CD4-positive, alpha-beta T cell (primary cell): Measurements from ENCODE around the gene SOWAHD. TPM values are rescaled to one million over a fixed set of nuclear protein-coding genes. Genes with fewer than 3 reads are reported as not detected.

Experiments
- ATAC-seq: fragments of 200-7000 bp; cut with Tn5 transposase; one replicate; pipeline ENCODE4 v1.10.0; 2022; ENCODE audit warnings: mild to moderate bottlenecking; ENCODE audit not compliant: poor library complexity
- CTCF ChIA-PET: fragments of 350-600 bp; sonication (Branson Sonifier 250); formaldehyde crosslinking; loops from one replicate; lab custom pipeline; 2021; ENCODE audit warnings: antibody characterized with exemption, inconsistent platforms; lab: Charles Lee
- POLR2A ChIA-PET: fragments of 350-600 bp; sonication (Branson Sonifier 250); formaldehyde crosslinking; loops from one replicate; lab custom pipeline; 2021; ENCODE audit warnings: antibody characterized with exemption, inconsistent platforms; lab: Charles Lee
- DNase-seq, 14 experiments: peaks; one replicate each; pipeline ENCODE4 v3.0.0-alpha.2; 2013 to 2020; ENCODE audit warnings: mixed read lengths in 2 of 14
- H3K27ac ChIP-seq, 2 donors: one replicate each; pipeline versions ENCODE4 v1.5.1 to v1.7.0; 2013; ENCODE audit warnings: low read length in 2 of 2, low read depth in 1 of 2, mild to moderate bottlenecking in 1 of 2
- H3K27me3 ChIP-seq, 2 experiments: 1 replicate in 1 of 2; 2 replicates in 1 of 2; pipeline versions ENCODE4 v1.6.1 to v1.7.0; 2013; ENCODE audit warnings: low read length in 2 of 2, control low read depth in 1 of 2, mild to moderate bottlenecking in 1 of 2, moderate library complexity in 1 of 2; ENCODE audit not compliant: insufficient read depth in 2 of 2, control insufficient read depth in 1 of 2
- H3K36me3 ChIP-seq: one replicate; pipeline ENCODE4 v1.6.1; 2013; ENCODE audit warnings: low read length, control low read depth; ENCODE audit not compliant: insufficient read depth
- H3K4me1 ChIP-seq: one replicate; pipeline ENCODE4 v1.6.1; 2013; ENCODE audit warnings: low read length, control low read depth; ENCODE audit not compliant: insufficient read depth
- H3K4me3 ChIP-seq: one replicate; pipeline ENCODE4 v1.5.1; 2013; ENCODE audit warnings: mild to moderate bottlenecking, low read length, moderate library complexity
- H3K9me3 ChIP-seq, 2 experiments: 1 replicate in 1 of 2; 2 replicates in 1 of 2; pipeline versions ENCODE4 v1.6.1 to v1.7.0; 2013; ENCODE audit warnings: low read length in 2 of 2, mild to moderate bottlenecking in 2 of 2, control low read depth in 1 of 2, moderate library complexity in 1 of 2; ENCODE audit not compliant: control insufficient read depth in 1 of 2, insufficient read depth in 1 of 2
- H3K27ac Mint-ChIP-seq: one replicate; pipeline ENCODE4 v1.8.0; 2020; ENCODE audit warnings: mixed read lengths
- H3K27me3 Mint-ChIP-seq: one replicate; pipeline ENCODE4 v1.8.0; 2021; ENCODE audit warnings: mixed read lengths
- H3K36me3 Mint-ChIP-seq: one replicate; pipeline ENCODE4 v1.8.0; 2021; ENCODE audit warnings: low read depth, mixed read lengths
- H3K4me1 Mint-ChIP-seq: one replicate; pipeline ENCODE4 v1.8.0; 2021; ENCODE audit warnings: low read depth, mixed read lengths
- H3K4me3 Mint-ChIP-seq: one replicate; pipeline ENCODE4 v1.8.0; 2020; ENCODE audit warnings: mild to moderate bottlenecking, mixed read lengths
- H3K9me3 Mint-ChIP-seq: one replicate; pipeline ENCODE4 v1.8.0; 2020; ENCODE audit warnings: mixed read lengths
- CTCF ChIP-seq: fragments of 200-600 bp; IDR thresholded peaks from one replicate; pipeline ENCODE4 v1.8.0; 2022; ENCODE audit warnings: antibody characterized with exemption, mild to moderate bottlenecking
- intact Hi-C, 2 experiments: fragments of 100-400 bp; cut with DNase I in 1 of 2; cut with micrococcal nuclease in 1 of 2; formaldehyde crosslinking; loops; one replicate each; pipeline versions ENCODE4 v1.15.1 to v1.9.0; 2023 to 2025; cut with DNase I, micrococcal nuclease
- polyA plus RNA-seq, 2 donors: library from polyadenylated mRNA; unstranded; fragments of 120-200 nt; gene quantifications; one replicate each; pipeline ENCODE4 v1.2.1, GENCODE V29; 2013
- total RNA-seq, 174 experiments: library from RNA in 2 of 174; stranded (reverse) in 2 of 174; gene quantifications; one replicate each; pipeline ENCODE4 v1.2.3 and lab custom pipeline; 2021 to 2026

The SOWAHD gene, protein sequence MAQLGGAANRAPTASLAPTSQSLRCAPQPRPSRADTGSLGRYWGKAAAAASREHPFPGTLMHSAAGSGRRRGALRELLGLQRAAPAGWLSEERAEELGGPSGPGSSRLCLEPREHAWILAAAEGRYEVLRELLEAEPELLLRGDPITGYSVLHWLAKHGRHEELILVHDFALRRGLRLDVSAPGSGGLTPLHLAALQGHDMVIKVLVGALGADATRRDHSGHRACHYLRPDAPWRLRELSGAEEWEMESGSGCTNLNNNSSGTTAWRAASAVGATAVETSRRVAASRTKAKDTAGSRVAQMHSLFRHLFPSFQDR
- total RNA-seq (under 1 TPM; 0.25 to 0.44 TPM), total RNA-seq (lab: John Stamatoyannopoulos, UW) (0 to 3.3 (median 0.16) reads per million in 172 experiments)
- 3.2 TPM for polyA plus RNA-seq (2013, experiment 1 of 2)
- polyA plus RNA-seq (2013, experiment 2 of 2), result 1.6 TPM

GRCh38 chrX:119757979-119758730, at the start of gene SOWAHD:
SOWAHD (plus strand) TSS chrX:119758588; CDS start chrX:119758668, 80 bp downstream.
- H3K36me3 ChIP-seq, result no peaks in the 10 kb centered on the region
- Mint-ChIP-seq H3K27ac (peak within 1 kb of the TSS; percentile 97), H3K9me3 (no peaks in the 10 kb centered on the region), H3K36me3 (no peaks in the 10 kb centered on the region), H3K4me3 (peak within 1 kb of the TSS; percentile 92), H3K27me3 (no peaks in the 10 kb centered on the region), H3K4me1 (peaks cover 56% of the 10 kb centered on the region)
- intact Hi-C loops, result loop anchor here in 1 of 2 experiments (2.0 to 10.0 kb wide), 2 partner anchors 65 to 153 kb away; partner anchors contain the start of genes NKRF and SEPTIN6
- H3K9me3 ChIP-seq, result no peaks in the 10 kb centered on the region
- peak within 1 kb of the TSS; percentile 76 to 78 for H3K27ac ChIP-seq
- ChIA-PET CTCF (interaction anchor here (0.7 to 1.9 kb wide), 5 partner anchors 21 to 167 kb away, joined by 3 to 6 read pairs (median 3); no protein-coding TSS in a partner anchor), POLR2A (interaction anchor here (0.7 to 7.9 kb wide), 16 partner anchors 10 to 289 kb away, joined by 3 to 90 read pairs (median 4); partner anchors contain the start of genes RPL39, SEPTIN6 and SLC25A5)
- peak within 1 kb of the TSS; percentile 60 for H3K4me3 ChIP-seq
- TF ChIP-seq CTCF, result no peak
- no peaks in the 10 kb centered on the region for H3K27me3 ChIP-seq
- ATAC-seq, result peak; percentile 18
- peak in 12 of 14 experiments; percentile 3 to 63 (median 26) for DNase-seq
- H3K4me1 ChIP-seq, result peaks cover 66% of the 10 kb centered on the region

DNA sequence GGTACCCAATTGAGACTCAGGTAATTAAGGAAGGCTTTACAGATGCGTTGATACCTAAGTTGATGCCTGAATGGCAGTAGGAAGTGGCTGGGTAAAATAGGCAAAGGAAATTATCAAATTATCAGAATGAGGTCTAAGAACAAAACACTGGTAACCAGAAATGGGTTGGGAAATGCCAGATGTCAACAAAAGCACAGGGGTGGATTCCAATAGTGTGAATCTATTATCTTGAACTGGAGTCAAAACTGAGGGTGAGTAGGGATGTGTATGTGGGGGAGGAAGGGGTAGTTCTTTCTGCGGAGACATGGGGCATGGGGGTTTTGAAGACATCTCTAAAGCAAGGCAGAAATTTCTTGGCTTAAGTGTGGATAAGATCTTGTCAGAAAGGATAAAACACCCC, 49.5 kb upstream of the SOWAHD start:
- Mint-ChIP-seq H3K27ac (no peak overlapping the region), H3K4me3 (no peak overlapping the region), H3K27me3 (no peaks in the 10 kb centered on the region), H3K9me3 (no peaks in the 10 kb centered on the region), H3K4me1 (no peaks in the 10 kb centered on the region), H3K36me3 (no peaks in the 10 kb centered on the region)
- DNase-seq, result no peak
- ATAC-seq, result no peak
- H3K9me3 ChIP-seq, result no peaks in the 10 kb centered on the region
- no peak overlapping the region for H3K27ac ChIP-seq
- ChIA-PET CTCF (interaction anchor here (1.1 kb wide), 1 partner anchor 21 kb away, joined by 5 read pairs; no protein-coding TSS in a partner anchor), POLR2A (interaction anchor here (0.6 kb wide), 1 partner anchor 1022 kb away, joined by 3 read pairs; no protein-coding TSS in a partner anchor)
- H3K4me1 ChIP-seq, result no peaks in the 10 kb centered on the region
- no peak overlapping the region for H3K4me3 ChIP-seq
- intact Hi-C loops, result no loop called here
- no peak for TF ChIP-seq CTCF
- no peaks in the 10 kb centered on the region for H3K27me3 ChIP-seq
- no peaks in the 10 kb centered on the region for H3K36me3 ChIP-seq

DNA sequence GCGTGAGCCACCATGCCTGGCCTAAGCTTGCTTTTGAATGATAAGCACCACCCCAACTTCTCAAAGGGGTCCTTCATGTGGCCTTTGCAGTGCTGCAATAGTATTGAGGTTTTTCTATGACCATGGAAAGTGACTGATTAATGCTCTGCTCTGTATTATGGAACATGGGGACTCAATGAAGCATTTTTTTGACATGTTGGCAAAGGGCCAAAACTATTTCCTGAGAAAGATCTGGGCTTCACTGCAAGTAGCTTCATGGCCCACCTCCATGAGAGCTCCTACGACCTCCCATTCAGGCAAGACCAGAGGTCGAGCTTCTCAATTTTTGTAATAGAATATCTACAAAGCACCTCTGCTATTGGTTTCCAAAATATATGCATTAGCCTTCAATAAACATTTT, 48.8 kb upstream of the SOWAHD start:
- ChIA-PET CTCF (no interaction called here), POLR2A (interaction anchor here (0.6 kb wide), 1 partner anchor 1023 kb away, joined by 3 read pairs; no protein-coding TSS in a partner anchor)
- H3K9me3 ChIP-seq, result no peaks in the 10 kb centered on the region
- Mint-ChIP-seq H3K4me3 (no peak overlapping the region), H3K4me1 (no peaks in the 10 kb centered on the region), H3K36me3 (no peaks in the 10 kb centered on the region), H3K9me3 (no peaks in the 10 kb centered on the region), H3K27ac (no peak overlapping the region), H3K27me3 (no peaks in the 10 kb centered on the region)
- TF ChIP-seq CTCF, result no peak
- ATAC-seq (no peak), DNase-seq (no peak)
- H3K4me3 ChIP-seq, result no peak overlapping the region
- no peaks in the 10 kb centered on the region for H3K27me3 ChIP-seq
- no peaks in the 10 kb centered on the region for H3K4me1 ChIP-seq
- H3K36me3 ChIP-seq, result no peaks in the 10 kb centered on the region
- intact Hi-C loops, result no loop called here
- no peak overlapping the region for H3K27ac ChIP-seq
